HFFc6 (cell line): ENCODE measurements around the gene LEO1. TPM values are rescaled to one million over a fixed set of nuclear protein-coding genes. Genes with fewer than 3 reads are reported as not detected.

Experiments
- DNase-seq: peaks from one replicate; pipeline ENCODE4 v3.0.0-alpha.2; 2018
- H3K27ac Mint-ChIP-seq: 2 replicates; pipeline ENCODE4 v1.8.0; 2020; ENCODE audit warnings: mild to moderate bottlenecking, mixed read lengths
- H3K27me3 Mint-ChIP-seq: 2 replicates; pipeline ENCODE4 v1.8.0; 2021; ENCODE audit warnings: mild to moderate bottlenecking, moderate library complexity, mixed read lengths; ENCODE audit not compliant: insufficient read depth
- H3K36me3 Mint-ChIP-seq: 2 replicates; pipeline ENCODE4 v1.8.0; 2021; ENCODE audit warnings: low read depth, mixed read lengths
- H3K4me1 Mint-ChIP-seq: 2 replicates; pipeline ENCODE4 v1.8.0; 2020; ENCODE audit warnings: low read depth, mixed read lengths
- H3K4me3 Mint-ChIP-seq: 2 replicates; pipeline ENCODE4 v1.8.0; 2020; ENCODE audit warnings: mild to moderate bottlenecking, moderate library complexity, mixed read lengths
- H3K9me3 Mint-ChIP-seq: 2 replicates; pipeline ENCODE4 v1.8.0; 2020; ENCODE audit warnings: mild to moderate bottlenecking, mixed read lengths
- CTCF ChIP-seq: fragments of 200-600 bp; sonication (generic); IDR thresholded peaks from 2 replicates; pipeline ENCODE4 v1.5.0; 2021; ENCODE audit warnings: antibody characterized with exemption, mild to moderate bottlenecking
- long read RNA-seq: library from polyadenylated mRNA; unstranded; transcript quantifications from one replicate; pipeline ENCODE4 v2.0.0, GENCODE V29; 2019
- total RNA-seq, 6 experiments: library from RNA; stranded (reverse); fragmentation: NEBNext Ultra II Directional; extraction: Animal tissue kit (Norgen Biotek cat#: 25700); gene quantifications; 2 replicates in 1 of 6; 3 replicates in 5 of 6; pipeline ENCODE4 v1.2.3, GENCODE V29; 2021

Gene LEO1
- 10 to 100 TPM; 22.2 to 30.9 (median 27.5) TPM for total RNA-seq
- long read RNA-seq, transcript LEO1-201 (12 exons, 2,193 nt): major isoform, 27 of 56 reads
- long read RNA-seq, partial matches to known transcripts: 28 of 56 reads
- long read RNA-seq, other reads (novel, unspliced or antisense): 0 of 56 reads

- Mint-ChIP-seq H3K4me1 (peaks cover 16% of the 10 kb centered on the region), H3K9me3 (peaks cover 6% of the 10 kb centered on the region; the same call in 1 of the 2 replicates), H3K27me3 (peaks cover 2% of the 10 kb centered on the region; the same call in 1 of the 2 replicates), H3K27ac (peak within 1 kb of the TSS; percentile 91), H3K36me3 (peaks cover 12% of the 10 kb centered on the region), H3K4me3 (peak within 1 kb of the TSS; percentile 96)
- peak; percentile 67 for TF ChIP-seq CTCF
- DNase-seq: peak; percentile 98
Measured at GRCh38 chr15:51971375-51972133, at the start of gene LEO1. LEO1 (minus strand) TSS chr15:51971778; CDS start chr15:51971745, 33 bp downstream.

GRCh38 chr15:52021128-52021671 lies 49.6 kb upstream of the LEO1 start:
- Mint-ChIP-seq H3K27ac (peak overlapping the region; percentile 99), H3K36me3 (peaks cover 16% of the 10 kb centered on the region), H3K27me3 (peaks cover 6% of the 10 kb centered on the region), H3K4me3 (peak overlapping the region; percentile 97), H3K4me1 (peaks cover 40% of the 10 kb centered on the region), H3K9me3 (no peaks in the 10 kb centered on the region)
- DNase-seq: peak; percentile 84
- TF ChIP-seq CTCF: no peak; the same call in 1 of the 2 replicates

- Mint-ChIP-seq H3K27ac (peak overlapping the region; percentile 99), H3K9me3 (no peaks in the 10 kb centered on the region), H3K27me3 (peaks cover 6% of the 10 kb centered on the region), H3K36me3 (peaks cover 11% of the 10 kb centered on the region), H3K4me3 (peak overlapping the region; percentile 97), H3K4me1 (peaks cover 35% of the 10 kb centered on the region)
- no peak for DNase-seq
- no peak for TF ChIP-seq CTCF
Measured at GRCh38 chr15:52020221-52021085, 48.9 kb upstream of the LEO1 start.

- peak; percentile 89 for DNase-seq
- Mint-ChIP-seq H3K36me3 (peaks cover 11% of the 10 kb centered on the region), H3K9me3 (no peaks in the 10 kb centered on the region), H3K27me3 (peaks cover 5% of the 10 kb centered on the region), H3K4me3 (peak overlapping the region; percentile 97), H3K27ac (peak overlapping the region; percentile 99), H3K4me1 (peaks cover 35% of the 10 kb centered on the region)
- TF ChIP-seq CTCF: no peak
Measured at GRCh38 chr15:52019394-52020220, 48.0 kb upstream of the LEO1 start.
